ENCODE measurements around the gene HAUS7.
A peak's percentile ranks its signal among the peaks of the same experiment; 100 is the strongest.

The HAUS7 gene

GRCh38 chrX:153475751-153476281, 5.4 kb upstream of the HAUS7 start:
- no peak for DNase-seq

GRCh38 chrX:153475271-153475670, 4.9 kb upstream of the HAUS7 start:
- no peak for DNase-seq

GRCh38 chrX:153474718-153475117, 4.3 kb upstream of the HAUS7 start:
- peak; percentile 59 to 66 for DNase-seq

- no peak for DNase-seq
These were observed 3.9 kb upstream of the HAUS7 start for GRCh38 chrX:153474266-153474665.

GRCh38 chrX:153473126-153473525, 2.8 kb upstream of the HAUS7 start:
- DNase-seq: no peak

GRCh38 chrX:153471663-153472280, 1.4 kb upstream of the HAUS7 start:
- no peak for DNase-seq

- peak in 1 of 2 donors; percentile 5 for DNase-seq
These were observed 465 bp downstream of the HAUS7 start for GRCh38 chrX:153469811-153470410.

GRCh38 chrX:153468008-153468580, 2.3 kb downstream of the HAUS7 start:
- DNase-seq: no peak

- no peak for DNase-seq
These were observed 4.5 kb downstream of the HAUS7 start for GRCh38 chrX:153465691-153466380.

- DNase-seq: no peak
These were observed 6.3 kb downstream of the HAUS7 start for GRCh38 chrX:153464116-153464515.

- no peak for DNase-seq
These were observed 6.8 kb downstream of the HAUS7 start for GRCh38 chrX:153463556-153463955.

GRCh38 chrX:153463031-153463430, 7.3 kb downstream of the HAUS7 start:
- no peak for DNase-seq

GRCh38 chrX:153462291-153462690, 8.1 kb downstream of the HAUS7 start:
- DNase-seq: no peak

- peak; percentile 37 to 48 for DNase-seq
These were observed 9.6 kb downstream of the HAUS7 start for GRCh38 chrX:153460826-153461225.

- no peak for DNase-seq
These were observed 10.4 kb downstream of the HAUS7 start for GRCh38 chrX:153459986-153460385.

- no peak for DNase-seq
These were observed 11.9 kb downstream of the HAUS7 start for GRCh38 chrX:153458476-153458875.

GRCh38 chrX:153457827-153458466, 12.4 kb downstream of the HAUS7 start:
- DNase-seq: no peak

GRCh38 chrX:153457136-153457825, 13.1 kb downstream of the HAUS7 start:
- DNase-seq: no peak

GRCh38 chrX:153456704-153457103, 13.7 kb downstream of the HAUS7 start:
- no peak for DNase-seq

GRCh38 chrX:153456161-153456560, 14.2 kb downstream of the HAUS7 start:
- no peak for DNase-seq

GRCh38 chrX:153455571-153455970, 14.8 kb downstream of the HAUS7 start:
- no peak for DNase-seq

- no peak for DNase-seq
These were observed 15.3 kb downstream of the HAUS7 start for GRCh38 chrX:153454901-153455550.
